GM12878 (cell line): ENCODE results near the gene ARFRP1. TPM values are rescaled to one million over a fixed set of nuclear protein-coding genes. Genes with fewer than 3 reads are reported as not detected.

Experiments used
- ATAC-seq: fragments of 200-7000 bp; cut with Tn5 transposase; 3 replicates; pipeline ENCODE4 v1.9.1; 2020; ENCODE audit warnings: mild to moderate bottlenecking, moderate library complexity
- BruUV-seq: library from RNA; stranded (reverse); fragments of 400-500 nt; replicated peaks from 2 replicates; lab custom pipeline; 2021; lab: Mats Ljungman, UMichigan
- CTCF ChIA-PET: fragments of 300-600 bp; sonication (Branson Sonifier 250); formaldehyde crosslinking; extraction: SDS; loops from one replicate; lab custom pipeline; 2021; ENCODE audit warnings: inconsistent platforms; lab: Yijun Ruan, JAX
- POLR2A ChIA-PET: fragments of 350-600 bp; formaldehyde crosslinking; extraction: SDS; loops from one replicate; lab custom pipeline; 2021; ENCODE audit warnings: inconsistent platforms; lab: Charles Lee
- RAD21 ChIA-PET: fragments of 300-600 bp; sonication (Branson Sonifier 250); formaldehyde crosslinking; loops from one replicate; lab custom pipeline; 2023; ENCODE audit warnings: antibody characterized with exemption; ENCODE audit not compliant: unreplicated experiment; lab: Charles Lee
- SMC1A ChIA-PET: fragments of 300-600 bp; sonication (Branson Sonifier 250); formaldehyde crosslinking; loops from one replicate; lab custom pipeline; 2023; ENCODE audit not compliant: unreplicated experiment, uncharacterized antibody; lab: Charles Lee
- DNase-seq: peaks from one replicate; pipeline ENCODE4 v3.0.0-alpha.2; 2011; ENCODE audit warnings: low read depth, low spot score
- FAIRE-seq: peaks from 3 replicates; lab custom pipeline; 2011; peaks lifted over from hg19 to GRCh38; lab: Jason Lieb, UNC
- H2AFZ ChIP-seq: 2 replicates; pipeline ENCODE4 v1.6.0; 2011; ENCODE audit warnings: low read depth, low read length, control low read depth; ENCODE audit not compliant: control insufficient read depth
- H3K27ac ChIP-seq: 2 replicates; pipeline ENCODE4 v1.5.1; 2011; ENCODE audit warnings: control low read depth; ENCODE audit not compliant: control insufficient read depth, insufficient read depth
- H3K27me3 ChIP-seq, 2 experiments: replicated peaks in 1 of 2; 2 replicates each; pipeline versions ENCODE4 v1.6.0 to v1.6.1; 2011; ENCODE audit warnings: low read length in 1 of 2; ENCODE audit not compliant: control insufficient read depth in 2 of 2, insufficient read depth in 2 of 2
- H3K36me3 ChIP-seq, 2 experiments: 2 replicates each; pipeline ENCODE4 v1.5.1; 2011; ENCODE audit warnings: low read length in 1 of 2; ENCODE audit not compliant: control insufficient read depth in 2 of 2, insufficient read depth in 2 of 2
- H3K4me1 ChIP-seq: 2 replicates; pipeline ENCODE4 v1.6.1; 2011; ENCODE audit warnings: mild to moderate bottlenecking, low read length, moderate library complexity, mixed read lengths; ENCODE audit not compliant: control insufficient read depth, insufficient read depth
- H3K4me2 ChIP-seq: 2 replicates; pipeline ENCODE4 v1.6.0; 2011; ENCODE audit warnings: control low read depth; ENCODE audit not compliant: control insufficient read depth, insufficient read depth
- H3K4me3 ChIP-seq: fragments of 200-600 bp; sonication (generic); 2 replicates; pipeline ENCODE4 v1.5.1; 2016
- H3K79me2 ChIP-seq: 2 replicates; pipeline ENCODE4 v1.6.0; 2011; ENCODE audit warnings: low read length; ENCODE audit not compliant: control insufficient read depth, insufficient read depth
- H3K9ac ChIP-seq: 2 replicates; pipeline ENCODE4 v1.8.0; 2011; ENCODE audit warnings: low read length, control low read depth, mixed read lengths; ENCODE audit not compliant: control insufficient read depth, insufficient read depth
- H3K9me3 ChIP-seq: replicated peaks from 3 replicates; pipeline ENCODE4 v1.5.1; 2011; ENCODE audit warnings: mild to moderate bottlenecking, low read length; ENCODE audit not compliant: control insufficient read depth, insufficient read depth
- H4K20me1 ChIP-seq: 2 replicates; pipeline ENCODE4 v1.6.0; 2011; ENCODE audit not compliant: control insufficient read depth, insufficient read depth
- BACH1 ChIP-seq: fragments of 450-650 bp; IDR thresholded peaks from 2 replicates; pipeline ENCODE4 v1.6.1; 2017; ENCODE audit warnings: mild to moderate bottlenecking, borderline replicate concordance
- ELK1 ChIP-seq: IDR thresholded peaks from 2 replicates; pipeline ENCODE4 v1.6.1; 2012; ENCODE audit warnings: low read depth, low read length, improper control_type of control experiment
- POLR2A ChIP-seq: IDR thresholded peaks from 2 replicates; pipeline ENCODE4 v1.6.1; 2011; ENCODE audit warnings: low read depth, mild to moderate bottlenecking, low read length
- STAT1 ChIP-seq: fragments of 450-650 bp; conservative IDR thresholded peaks from 2 replicates; pipeline ENCODE4 v1.6.1; 2014; ENCODE audit warnings: antibody characterized with exemption, mild to moderate bottlenecking
- WGBS: methylation state at CpG from one replicate; pipeline ENCODE4 v1.1.6; 2016; ENCODE audit warnings: low lambda C conversion rate; ENCODE audit not compliant: insufficient replicate concordance, insufficient coverage; ENCODE audit errors: missing lambda C conversion rate; 5-methylcytosine and 5-hydroxymethylcytosine counted together
- in situ Hi-C: fragments of 300-500 bp; cut with MboI; formaldehyde crosslinking; loops from 9 replicates; pipeline ENCODE4 v1.14.3; 2018; ENCODE audit warnings: mixed read lengths
- intact Hi-C: fragments of 100-400 bp; cut with micrococcal nuclease; formaldehyde crosslinking; loops from one replicate; pipeline ENCODE4 v1.14.2; 2022; ENCODE audit not compliant: unreplicated experiment
- polyA plus RNA-seq, 11 experiments: library from polyadenylated mRNA; depleted of rRNA in 4 of 11; unstranded in 6 of 11; stranded (reverse) in 5 of 11; fragments of >200 nt; fragmentation: Nextera tagmentation in 4 of 11; fragmentation: Illumina TruSeq in 1 of 11; extraction: Ambion mirVana in 4 of 11; extraction: Trizol in 1 of 11; gene quantifications; 1 replicate in 1 of 11; 2 replicates in 10 of 11; pipeline versions ENCODE4 v1.2.1 to v1.2.3, GENCODE V29; 2011 to 2016; ENCODE audit warnings: inconsistent platforms in 2 of 11, missing spikeins in 2 of 11, low read depth in 1 of 11
- total RNA-seq, 4 experiments: library from RNA; depleted of rRNA in 3 of 4; stranded (reverse); fragments of >200 nt in 3 of 4; fragmentation: Illumina TruSeq in 1 of 4; extraction: Trizol in 1 of 4; gene quantifications; 2 replicates each; pipeline versions ENCODE4 v1.2.1 to v1.2.3, GENCODE V29; 2013 to 2021

Gene ARFRP1
- total and polyA plus RNA-seq, 10 of the 15 experiments (the other 5 are each of a cell fraction or from before 2014, with no cell fraction given) = 0.37 to 71.7 (median 34.6) TPM

GRCh38 chr20:63681609-63682142 lies 26.1 kb downstream of the ARFRP1 start (continued):
- TF ChIP-seq BACH1 (no peak), STAT1 (no peak)
- TF ChIP-seq, all 136 proteins: peak for 0

DNA sequence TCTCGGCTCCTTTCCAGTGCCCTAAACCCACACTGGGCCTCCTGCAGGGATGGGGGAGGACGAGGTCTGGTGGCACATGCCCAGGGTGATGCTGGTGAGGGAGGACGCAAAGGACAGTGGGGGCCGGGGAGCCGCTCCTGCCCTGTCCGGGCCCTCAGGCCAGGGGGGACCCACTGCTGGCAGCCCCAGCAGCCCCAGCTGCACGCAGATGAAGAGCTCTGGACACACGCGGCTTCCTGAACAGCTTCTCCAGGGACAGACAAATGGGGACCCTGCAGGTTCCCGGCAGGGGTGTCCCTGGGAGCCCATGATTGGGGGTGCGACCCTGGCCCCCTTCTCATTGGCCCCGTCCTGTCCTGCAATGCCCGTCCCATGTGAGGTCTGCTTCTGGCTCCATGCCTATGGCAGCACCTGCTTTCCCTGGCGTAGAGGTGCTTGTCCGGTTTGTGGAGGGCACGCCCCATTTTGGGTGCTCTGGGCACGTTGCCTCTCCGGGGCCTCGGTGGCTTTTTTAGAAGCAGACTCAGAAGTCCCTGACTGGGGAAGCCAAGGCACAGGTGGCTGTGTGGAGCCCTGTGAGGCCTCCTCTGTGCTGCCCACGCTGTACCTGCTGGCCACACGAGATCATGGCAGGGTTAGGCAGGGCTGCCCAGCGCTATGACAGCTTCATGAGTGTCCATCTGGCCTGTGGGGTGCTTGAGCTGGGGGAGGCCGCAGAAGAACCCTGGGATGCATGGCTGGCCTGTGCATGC lies 26.7 kb downstream of the ARFRP1 start:
- no peak overlapping the region for H3K4me3 ChIP-seq
- H3K4me1 ChIP-seq = no peaks in the 10 kb centered on the region
- ChIA-PET RAD21 (no interaction called here), CTCF (no interaction called here), POLR2A (no interaction called here), SMC1A (no interaction called here)
- in situ Hi-C loops = no loop called here
- BruUV-seq = no TSS peak
- H3K27me3 ChIP-seq = no peaks in the 10 kb centered on the region
- H3K4me2 ChIP-seq = no peak overlapping the region
- TF ChIP-seq ELK1 (no peak), POLR2A (peak; percentile 30; the same call in 1 of the 2 replicates)
- no peak overlapping the region for H3K9ac ChIP-seq
- peaks cover 1 to 4% of the 10 kb centered on the region in 2 experiments; a peak in 2 of 4 replicates for H3K36me3 ChIP-seq
- no peak for DNase-seq
- no peaks in the 10 kb centered on the region for H3K9me3 ChIP-seq
- no peaks in the 10 kb centered on the region for H3K79me2 ChIP-seq
- intact Hi-C loops = no loop called here
- H3K27ac ChIP-seq = no peak overlapping the region
- 90% methylated on average over 23 of the region's 23 CpGs for WGBS
- H4K20me1 ChIP-seq = no peaks in the 10 kb centered on the region
- H2AFZ ChIP-seq = no peak overlapping the region
- no peak for ATAC-seq
- no peak for FAIRE-seq
